GM23338 (cell line): ENCODE data around the gene PXYLP1. TPM values are rescaled to one million over a fixed set of nuclear protein-coding genes. Genes with fewer than 3 reads are reported as not detected.

Source experiments
- ATAC-seq: fragments of 200-7000 bp; cut with Tn5 transposase; 3 replicates; pipeline ENCODE4 v1.9.1; 2020
- DNase-seq: peaks from one replicate; pipeline ENCODE4 v3.0.0-alpha.2; 2015; ENCODE audit warnings: low spot score
- H2AFZ ChIP-seq: fragments of 200-600 bp; sonication (generic); 2 replicates; pipeline ENCODE4 v1.8.0; 2016; ENCODE audit warnings: antibody characterized with exemption, mild to moderate bottlenecking, moderate library complexity
- H3F3A ChIP-seq: fragments of 200-600 bp; sonication (generic); replicated peaks from 2 replicates; pipeline ENCODE4 v1.8.0; 2017; ENCODE audit warnings: antibody characterized with exemption, mixed run types, low read depth
- H3K27ac ChIP-seq: fragments of 200-600 bp; sonication (generic); 2 replicates; pipeline ENCODE4 v1.6.1; 2016; ENCODE audit warnings: low read depth
- H3K27me3 ChIP-seq: fragments of 200-600 bp; sonication (generic); 2 replicates; pipeline ENCODE4 v1.8.0; 2016; ENCODE audit warnings: mild to moderate bottlenecking, mixed run types, moderate library complexity; ENCODE audit not compliant: insufficient read depth
- H3K36me3 ChIP-seq: fragments of 200-600 bp; sonication (generic); 2 replicates; pipeline ENCODE4 v1.8.0; 2016; ENCODE audit warnings: mild to moderate bottlenecking; ENCODE audit not compliant: insufficient read depth
- H3K4me1 ChIP-seq: fragments of 200-600 bp; sonication (generic); 2 replicates; pipeline ENCODE4 v1.8.0; 2016; ENCODE audit warnings: mild to moderate bottlenecking, moderate library complexity; ENCODE audit not compliant: insufficient read depth
- H3K4me2 ChIP-seq: fragments of 200-600 bp; sonication (generic); 2 replicates; pipeline ENCODE4 v1.7.1; 2017; ENCODE audit warnings: mixed run types
- H3K4me3 ChIP-seq: fragments of 200-600 bp; sonication (generic); 2 replicates; pipeline ENCODE4 v1.6.1; 2016; ENCODE audit warnings: mixed run types
- H3K79me2 ChIP-seq: fragments of 200-600 bp; sonication (generic); replicated peaks from 2 replicates; pipeline ENCODE4 v1.8.0; 2017; ENCODE audit warnings: mild to moderate bottlenecking; ENCODE audit not compliant: insufficient read depth
- H3K9me2 ChIP-seq: fragments of 200-600 bp; sonication (generic); 2 replicates; pipeline ENCODE4 v1.8.0; 2017; ENCODE audit not compliant: insufficient read depth
- H4K20me1 ChIP-seq: fragments of 200-600 bp; sonication (generic); replicated peaks from 2 replicates; pipeline ENCODE4 v1.8.0; 2017; ENCODE audit warnings: mild to moderate bottlenecking; ENCODE audit not compliant: insufficient read depth
- H3K27ac Mint-ChIP-seq: 2 replicates; pipeline ENCODE4 v1.8.0; 2020; ENCODE audit warnings: inconsistent platforms, mild to moderate bottlenecking, moderate library complexity, mixed read lengths
- H3K27me3 Mint-ChIP-seq: 3 replicates; pipeline ENCODE4 v1.8.0; 2022; ENCODE audit warnings: low read depth, mild to moderate bottlenecking, moderate library complexity, mixed read lengths, inconsistent platforms; ENCODE audit not compliant: insufficient read depth, poor library complexity
- H3K36me3 Mint-ChIP-seq: 3 replicates; pipeline ENCODE4 v1.8.0; 2021; ENCODE audit warnings: low read depth, mild to moderate bottlenecking, inconsistent platforms, moderate library complexity, mixed read lengths
- H3K4me1 Mint-ChIP-seq: 3 replicates; pipeline ENCODE4 v1.8.0; 2020; ENCODE audit warnings: mild to moderate bottlenecking, inconsistent platforms, mixed read lengths
- H3K4me3 Mint-ChIP-seq: 3 replicates; pipeline ENCODE4 v1.8.0; 2021; ENCODE audit warnings: moderate library complexity, mild to moderate bottlenecking, inconsistent platforms, mixed read lengths
- H3K9me3 Mint-ChIP-seq: 3 replicates; pipeline ENCODE4 v1.8.0; 2020; ENCODE audit warnings: moderate library complexity, mild to moderate bottlenecking, inconsistent platforms, mixed read lengths
- CREB1 ChIP-seq: fragments of 250-450 bp; sonication (Bioruptor Pico); IDR thresholded peaks from 2 replicates; pipeline ENCODE4 v1.5.0; 2020; ENCODE audit warnings: low read depth, mild to moderate bottlenecking, moderate library complexity
- ETS1 ChIP-seq: IDR thresholded peaks from 2 replicates; pipeline ENCODE4 v1.6.1; 2016; ENCODE audit warnings: antibody characterized with exemption
- EZH2 ChIP-seq: fragments of 200-600 bp; sonication (generic); IDR thresholded peaks from one replicate; pipeline ENCODE4 v1.8.0; 2017; ENCODE audit warnings: antibody characterized with exemption, mild to moderate bottlenecking, low read depth; ENCODE audit not compliant: unreplicated experiment
- JUNB ChIP-seq: IDR thresholded peaks from one replicate; pipeline ENCODE4 v1.6.1; 2016; ENCODE audit warnings: antibody characterized with exemption; ENCODE audit not compliant: unreplicated experiment
- STAT1 ChIP-seq: IDR thresholded peaks from one replicate; pipeline ENCODE4 v1.6.1; 2016; ENCODE audit warnings: antibody characterized with exemption; ENCODE audit not compliant: unreplicated experiment
- ZNF331 ChIP-seq: fragments of 250-450 bp; sonication (Bioruptor Pico); IDR thresholded peaks from 2 replicates; pipeline ENCODE4 v1.5.0; 2020; ENCODE audit warnings: low read depth, mild to moderate bottlenecking, moderate library complexity
- polyA plus RNA-seq: library from polyadenylated mRNA; unstranded; fragments of >200 nt; fragmentation: Nextera tagmentation; extraction: Ambion mirVana; gene quantifications from 2 replicates; pipeline ENCODE4 v1.2.1, GENCODE V29; 2016
- total RNA-seq: library from RNA; depleted of rRNA; stranded (reverse); fragments of >200 nt; shearing (Covaris generic); gene quantifications from 2 replicates; pipeline ENCODE4 v1.2.3, GENCODE V29; 2014
- TF ChIP-seq, protein P1 (sequence below): fragments of 250-450 bp; sonication (Bioruptor Pico); IDR thresholded peaks from 2 replicates; pipeline ENCODE4 v1.5.0; 2020; ENCODE audit warnings: mild to moderate bottlenecking, moderate library complexity

Gene PXYLP1
- total and polyA plus RNA-seq, 2 experiments from 2014 or later: 8.9 to 20.1 TPM

- H3K4me3 Mint-ChIP-seq: no peak overlapping the region
- no peak for DNase-seq
- no peaks in the 10 kb centered on the region for H3K9me3 Mint-ChIP-seq
- Histone ChIP-seq H3K79me2 (no peaks in the 10 kb centered on the region), H2AFZ (no peak overlapping the region), H3K27me3 (no peaks in the 10 kb centered on the region), H3K9me2 (0 out of 2 replicates have a peak, but pooled peaks cover 5% of the 10 kb centered on the region), H3K4me1 (no peaks in the 10 kb centered on the region), H3K27ac (no peak overlapping the region), H3K4me3 (no peak overlapping the region), H3K36me3 (no peaks in the 10 kb centered on the region), H3K4me2 (no peak overlapping the region), H4K20me1 (0 out of 2 replicates have a peak, but pooled peaks cover 2% of the 10 kb centered on the region), H3F3A (no peaks in the 10 kb centered on the region)
- H3K27me3 Mint-ChIP-seq: peaks cover 8% of the 10 kb centered on the region
- peak; percentile 72 for ATAC-seq
- no peaks in the 10 kb centered on the region for H3K36me3 Mint-ChIP-seq
- TF ChIP-seq ZNF331 (CRISPR knock-in tag) (no peak), JUNB (no peak), EZH2 (no peak), ETS1 (no peak)
- TF ChIP-seq, protein P1, sequence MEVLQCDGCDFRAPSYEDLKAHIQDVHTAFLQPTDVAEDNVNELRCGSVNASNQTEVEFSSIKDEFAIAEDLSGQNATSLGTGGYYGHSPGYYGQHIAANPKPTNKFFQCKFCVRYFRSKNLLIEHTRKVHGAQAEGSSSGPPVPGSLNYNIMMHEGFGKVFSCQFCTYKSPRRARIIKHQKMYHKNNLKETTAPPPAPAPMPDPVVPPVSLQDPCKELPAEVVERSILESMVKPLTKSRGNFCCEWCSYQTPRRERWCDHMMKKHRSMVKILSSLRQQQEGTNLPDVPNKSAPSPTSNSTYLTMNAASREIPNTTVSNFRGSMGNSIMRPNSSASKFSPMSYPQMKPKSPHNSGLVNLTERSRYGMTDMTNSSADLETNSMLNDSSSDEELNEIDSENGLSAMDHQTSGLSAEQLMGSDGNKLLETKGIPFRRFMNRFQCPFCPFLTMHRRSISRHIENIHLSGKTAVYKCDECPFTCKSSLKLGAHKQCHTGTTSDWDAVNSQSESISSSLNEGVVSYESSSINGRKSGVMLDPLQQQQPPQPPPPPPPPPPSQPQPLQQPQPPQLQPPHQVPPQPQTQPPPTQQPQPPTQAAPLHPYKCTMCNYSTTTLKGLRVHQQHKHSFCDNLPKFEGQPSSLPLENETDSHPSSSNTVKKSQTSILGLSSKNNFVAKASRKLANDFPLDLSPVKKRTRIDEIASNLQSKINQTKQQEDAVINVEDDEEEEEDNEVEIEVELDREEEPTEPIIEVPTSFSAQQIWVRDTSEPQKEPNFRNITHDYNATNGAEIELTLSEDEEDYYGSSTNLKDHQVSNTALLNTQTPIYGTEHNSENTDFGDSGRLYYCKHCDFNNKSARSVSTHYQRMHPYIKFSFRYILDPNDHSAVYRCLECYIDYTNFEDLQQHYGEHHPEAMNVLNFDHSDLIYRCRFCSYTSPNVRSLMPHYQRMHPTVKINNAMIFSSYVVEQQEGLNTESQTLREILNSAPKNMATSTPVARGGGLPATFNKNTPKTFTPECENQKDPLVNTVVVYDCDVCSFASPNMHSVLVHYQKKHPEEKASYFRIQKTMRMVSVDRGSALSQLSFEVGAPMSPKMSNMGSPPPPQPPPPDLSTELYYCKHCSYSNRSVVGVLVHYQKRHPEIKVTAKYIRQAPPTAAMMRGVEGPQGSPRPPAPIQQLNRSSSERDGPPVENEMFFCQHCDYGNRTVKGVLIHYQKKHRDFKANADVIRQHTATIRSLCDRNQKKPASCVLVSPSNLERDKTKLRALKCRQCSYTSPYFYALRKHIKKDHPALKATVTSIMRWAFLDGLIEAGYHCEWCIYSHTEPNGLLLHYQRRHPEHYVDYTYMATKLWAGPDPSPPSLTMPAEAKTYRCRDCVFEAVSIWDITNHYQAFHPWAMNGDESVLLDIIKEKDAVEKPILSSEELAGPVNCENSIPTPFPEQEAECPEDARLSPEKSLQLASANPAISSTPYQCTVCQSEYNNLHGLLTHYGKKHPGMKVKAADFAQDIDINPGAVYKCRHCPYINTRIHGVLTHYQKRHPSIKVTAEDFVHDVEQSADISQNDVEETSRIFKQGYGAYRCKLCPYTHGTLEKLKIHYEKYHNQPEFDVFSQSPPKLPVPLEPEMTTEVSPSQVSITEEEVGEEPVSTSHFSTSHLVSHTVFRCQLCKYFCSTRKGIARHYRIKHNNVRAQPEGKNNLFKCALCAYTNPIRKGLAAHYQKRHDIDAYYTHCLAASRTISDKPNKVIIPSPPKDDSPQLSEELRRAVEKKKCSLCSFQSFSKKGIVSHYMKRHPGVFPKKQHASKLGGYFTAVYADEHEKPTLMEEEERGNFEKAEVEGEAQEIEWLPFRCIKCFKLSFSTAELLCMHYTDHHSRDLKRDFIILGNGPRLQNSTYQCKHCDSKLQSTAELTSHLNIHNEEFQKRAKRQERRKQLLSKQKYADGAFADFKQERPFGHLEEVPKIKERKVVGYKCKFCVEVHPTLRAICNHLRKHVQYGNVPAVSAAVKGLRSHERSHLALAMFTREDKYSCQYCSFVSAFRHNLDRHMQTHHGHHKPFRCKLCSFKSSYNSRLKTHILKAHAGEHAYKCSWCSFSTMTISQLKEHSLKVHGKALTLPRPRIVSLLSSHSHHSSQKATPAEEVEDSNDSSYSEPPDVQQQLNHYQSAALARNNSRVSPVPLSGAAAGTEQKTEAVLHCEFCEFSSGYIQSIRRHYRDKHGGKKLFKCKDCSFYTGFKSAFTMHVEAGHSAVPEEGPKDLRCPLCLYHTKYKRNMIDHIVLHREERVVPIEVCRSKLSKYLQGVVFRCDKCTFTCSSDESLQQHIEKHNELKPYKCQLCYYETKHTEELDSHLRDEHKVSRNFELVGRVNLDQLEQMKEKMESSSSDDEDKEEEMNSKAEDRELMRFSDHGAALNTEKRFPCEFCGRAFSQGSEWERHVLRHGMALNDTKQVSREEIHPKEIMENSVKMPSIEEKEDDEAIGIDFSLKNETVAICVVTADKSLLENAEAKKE (CRISPR knock-in tag): no peak
- H3K27ac Mint-ChIP-seq: no peak overlapping the region
- H3K4me1 Mint-ChIP-seq: peaks cover 5% of the 10 kb centered on the region; the same call in 2 of the 3 replicates
Observed at GRCh38 chr3:141250342-141250741, 18.7 kb downstream of the PXYLP1 start.

GRCh38 chr3:141250828-141251227 is 19.2 kb downstream of the PXYLP1 start:
- Histone ChIP-seq H3K36me3 (no peaks in the 10 kb centered on the region), H3K27ac (no peak overlapping the region), H3K79me2 (no peaks in the 10 kb centered on the region), H3K4me3 (no peak overlapping the region), H3K4me1 (no peaks in the 10 kb centered on the region), H3K9me2 (0 out of 2 replicates have a peak, but pooled peaks cover 5% of the 10 kb centered on the region), H3F3A (no peaks in the 10 kb centered on the region), H4K20me1 (no peaks in the 10 kb centered on the region), H3K27me3 (no peaks in the 10 kb centered on the region), H3K4me2 (no peak overlapping the region), H2AFZ (no peak overlapping the region)
- no peak for ATAC-seq
- DNase-seq: no peak
- Mint-ChIP-seq H3K9me3 (no peaks in the 10 kb centered on the region), H3K36me3 (no peaks in the 10 kb centered on the region), H3K4me1 (peaks cover 9% of the 10 kb centered on the region; the same call in 2 of the 3 replicates), H3K27me3 (peaks cover 8% of the 10 kb centered on the region), H3K4me3 (no peak overlapping the region), H3K27ac (no peak overlapping the region)
- TF ChIP-seq STAT1 (no peak), JUNB (no peak), CREB1 (CRISPR knock-in tag) (no peak), ETS1 (no peak)
